NK-92 (cell line): ENCODE results near the gene CA10.

Source experiments
- DNase-seq: peaks from one replicate; lab custom pipeline; 2025; ENCODE audit not compliant: unreplicated experiment; lab: John Stamatoyannopoulos, UW

CA10 gene

GRCh38 chr17:51692917-51693316 lies 465.6 kb downstream of the CA10 start:
- DNase-seq, result no peak

- DNase-seq, result no peak
Measured at GRCh38 chr17:51687887-51688286, 470.6 kb downstream of the CA10 start.

DNA sequence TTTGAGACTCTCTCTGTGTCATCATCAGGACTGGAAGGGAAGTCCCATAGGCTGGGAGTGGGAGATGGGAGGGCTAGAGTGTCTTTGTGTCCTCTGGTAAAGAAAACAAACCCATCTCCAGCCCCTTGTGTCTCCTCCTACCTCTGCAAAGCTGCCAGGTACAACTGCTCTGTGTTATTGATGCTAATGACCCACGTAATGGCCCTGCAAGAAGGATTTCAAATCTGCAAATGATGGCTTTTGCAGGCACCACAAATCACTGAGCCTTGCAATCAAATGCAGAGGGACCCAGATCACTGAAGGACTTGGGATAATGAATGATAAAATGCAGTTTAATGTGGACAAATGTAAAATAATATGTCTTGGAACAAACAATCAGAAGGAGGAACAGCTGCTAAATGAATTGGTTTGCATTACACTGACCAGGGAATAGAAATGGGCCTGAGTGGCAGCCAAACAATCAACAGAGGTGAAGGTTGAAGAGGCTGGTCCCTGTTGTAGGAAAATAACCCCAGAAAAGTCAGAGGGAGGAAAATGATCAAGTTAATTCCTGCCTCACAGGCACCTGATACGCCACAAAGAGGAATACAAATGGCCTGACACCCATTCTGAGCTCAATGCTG lies 473.1 kb downstream of the CA10 start:
- DNase-seq, result no peak

DNA sequence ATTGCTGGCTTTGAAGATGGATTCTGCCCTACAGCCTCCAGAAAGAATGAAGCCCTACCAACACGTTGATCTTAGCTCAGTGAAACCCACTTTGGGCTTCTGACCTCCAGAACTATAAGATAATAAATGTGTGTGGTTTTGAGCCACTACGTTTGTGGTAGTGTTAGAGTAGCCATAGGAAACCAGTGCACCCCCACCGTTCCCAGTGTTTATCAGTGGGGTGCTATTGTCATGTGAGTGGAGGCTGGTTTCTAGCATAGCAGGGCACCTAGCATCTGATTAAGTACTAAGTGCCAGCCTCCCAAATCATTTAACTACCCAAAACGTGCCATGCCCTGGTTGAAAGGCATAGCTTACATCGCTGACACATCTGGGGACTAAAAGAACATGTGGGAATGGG lies 474.3 kb downstream of the CA10 start:
- DNase-seq, result no peak

DNA sequence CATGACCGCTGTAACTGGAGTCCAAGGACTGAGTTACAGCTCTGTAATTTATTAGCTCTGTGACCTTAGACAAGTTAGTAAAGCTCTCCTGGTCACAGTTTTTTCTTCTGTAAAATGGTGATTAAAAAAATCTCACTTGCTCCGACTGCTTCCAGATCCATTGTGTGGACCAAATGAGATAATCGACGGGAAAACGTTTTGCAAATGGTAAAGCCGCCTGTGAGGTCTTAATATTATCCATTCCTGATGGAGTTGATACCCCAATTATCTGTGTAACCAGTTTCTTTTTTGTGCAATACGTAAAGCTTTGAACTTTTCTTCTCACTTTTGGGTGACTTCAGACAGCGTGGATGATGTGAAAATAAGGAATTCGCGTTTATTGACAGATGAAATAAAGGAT lies 475.2 kb downstream of the CA10 start:
- no peak for DNase-seq

GRCh38 chr17:51682115-51682514 lies 476.4 kb downstream of the CA10 start:
- no peak for DNase-seq

DNA sequence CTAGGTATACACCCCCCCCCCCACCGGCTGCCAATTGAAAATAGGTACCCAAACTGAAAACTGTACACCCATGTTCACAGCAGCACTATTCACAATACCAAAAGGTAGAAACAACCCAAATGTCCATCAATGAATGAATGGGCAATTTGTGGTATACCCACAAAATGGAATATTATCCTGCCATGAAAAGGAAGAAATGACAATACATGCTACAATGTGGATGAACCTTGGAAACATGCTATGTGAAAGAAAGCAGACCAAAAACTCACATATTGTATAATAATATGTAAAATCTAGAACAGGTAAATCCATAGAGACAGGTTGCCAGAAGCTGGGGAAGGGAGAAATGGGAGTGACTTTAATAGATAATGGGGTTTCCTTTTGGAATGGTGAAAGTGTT lies 480.6 kb downstream of the CA10 start:
- DNase-seq, result no peak

GRCh38 chr17:51676691-51677487 lies 481.6 kb downstream of the CA10 start:
- no peak for DNase-seq

GRCh38 chr17:51674579-51675255 lies 483.8 kb downstream of the CA10 start:
- no peak for DNase-seq

GRCh38 chr17:51673070-51673469 lies 485.4 kb downstream of the CA10 start:
- no peak for DNase-seq

DNA sequence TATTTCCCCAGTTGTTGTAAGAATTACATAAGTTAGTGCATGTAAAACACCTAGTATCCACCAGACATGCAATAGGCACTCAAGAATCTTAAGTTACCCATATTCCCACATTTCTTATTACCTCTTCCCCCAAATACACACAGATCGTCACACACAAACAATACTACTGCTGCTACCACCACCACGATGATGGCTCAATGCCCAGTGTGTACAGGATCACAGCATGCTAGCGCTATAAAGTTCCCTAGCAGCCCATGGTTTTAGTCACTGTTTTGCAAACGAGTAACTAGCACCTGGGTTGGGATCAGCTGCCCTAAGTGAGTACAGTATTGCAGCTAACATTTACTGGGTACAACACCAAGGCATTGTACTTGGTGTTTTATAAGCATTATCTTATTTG lies 486.4 kb downstream of the CA10 start:
- no peak for DNase-seq

DNA sequence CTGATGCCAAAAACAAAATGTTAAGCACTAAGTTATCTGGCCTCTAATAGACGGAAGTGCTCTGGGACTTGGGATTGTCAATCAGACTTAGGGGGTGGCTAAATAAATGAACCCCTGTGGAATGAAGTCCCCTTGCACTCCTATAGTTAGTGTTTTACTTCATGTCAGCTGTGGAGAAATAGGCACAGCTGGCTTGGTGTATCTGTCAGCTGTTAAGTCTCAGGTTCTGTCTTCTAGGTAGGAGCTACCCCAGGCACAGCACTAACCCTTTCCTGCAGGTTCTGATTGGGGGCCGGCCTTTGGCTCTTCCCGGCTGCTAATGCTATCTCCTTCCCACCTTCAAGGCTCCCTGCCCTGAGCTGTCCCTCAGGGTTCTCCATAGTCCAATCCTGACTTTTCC lies 487.6 kb downstream of the CA10 start:
- DNase-seq, result no peak

- DNase-seq, result no peak
Measured at GRCh38 chr17:51668963-51669246, 489.6 kb downstream of the CA10 start.

GRCh38 chr17:51668155-51668962 lies 490.2 kb downstream of the CA10 start:
- DNase-seq, result no peak

DNA sequence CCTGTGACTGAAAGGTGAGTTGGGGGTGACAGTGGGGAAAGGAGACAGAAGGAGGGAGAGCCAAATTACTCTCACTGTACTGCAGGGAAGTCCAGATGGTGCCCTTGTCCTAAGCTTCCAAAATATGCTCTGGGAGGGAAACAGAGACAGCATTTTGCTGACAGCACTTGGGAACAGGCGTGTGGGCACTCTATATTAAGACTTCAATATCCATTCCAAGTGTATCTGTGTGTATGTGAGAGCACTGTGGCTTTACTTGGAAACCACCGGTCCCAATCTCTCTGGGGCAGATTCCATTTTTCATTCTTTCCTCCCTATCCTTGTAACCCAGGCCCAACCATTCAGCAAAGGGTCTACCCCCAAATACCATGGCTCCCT lies 490.8 kb downstream of the CA10 start:
- DNase-seq, result no peak

DNA sequence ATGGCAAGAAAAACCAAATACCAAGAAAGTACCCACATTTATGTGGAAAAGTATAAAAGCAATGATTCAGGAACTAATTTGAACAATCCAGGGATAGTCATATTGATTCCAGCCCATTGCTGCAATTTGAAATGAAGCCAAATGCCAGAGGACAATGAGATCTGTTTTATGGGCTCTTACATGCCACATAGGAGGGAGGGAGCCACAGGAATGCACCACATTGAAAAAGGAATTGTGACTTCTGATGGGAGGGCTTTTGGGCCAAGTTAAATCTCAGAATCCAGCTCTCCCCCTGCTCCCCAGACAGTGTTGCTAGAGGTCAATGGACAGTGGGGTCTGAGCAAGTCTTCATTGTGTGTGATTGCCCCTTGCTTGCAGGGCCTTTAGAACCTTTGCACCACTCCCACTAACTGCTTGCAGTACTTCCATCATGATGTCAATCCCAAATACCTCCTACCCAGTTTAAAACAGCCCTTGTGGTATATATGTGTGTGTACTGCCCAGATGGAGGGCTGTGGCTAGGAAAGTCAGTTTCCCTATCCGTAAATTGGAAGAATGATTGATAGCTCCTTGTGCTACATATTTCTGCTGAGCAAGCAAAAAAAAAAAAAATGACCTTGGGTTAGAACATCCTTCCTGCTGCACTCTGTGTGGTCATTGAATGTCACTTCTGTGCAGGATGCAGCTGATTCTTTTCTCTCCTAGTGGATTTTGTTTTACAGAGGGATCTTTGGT lies 491.4 kb downstream of the CA10 start:
- DNase-seq, result no peak

DNA sequence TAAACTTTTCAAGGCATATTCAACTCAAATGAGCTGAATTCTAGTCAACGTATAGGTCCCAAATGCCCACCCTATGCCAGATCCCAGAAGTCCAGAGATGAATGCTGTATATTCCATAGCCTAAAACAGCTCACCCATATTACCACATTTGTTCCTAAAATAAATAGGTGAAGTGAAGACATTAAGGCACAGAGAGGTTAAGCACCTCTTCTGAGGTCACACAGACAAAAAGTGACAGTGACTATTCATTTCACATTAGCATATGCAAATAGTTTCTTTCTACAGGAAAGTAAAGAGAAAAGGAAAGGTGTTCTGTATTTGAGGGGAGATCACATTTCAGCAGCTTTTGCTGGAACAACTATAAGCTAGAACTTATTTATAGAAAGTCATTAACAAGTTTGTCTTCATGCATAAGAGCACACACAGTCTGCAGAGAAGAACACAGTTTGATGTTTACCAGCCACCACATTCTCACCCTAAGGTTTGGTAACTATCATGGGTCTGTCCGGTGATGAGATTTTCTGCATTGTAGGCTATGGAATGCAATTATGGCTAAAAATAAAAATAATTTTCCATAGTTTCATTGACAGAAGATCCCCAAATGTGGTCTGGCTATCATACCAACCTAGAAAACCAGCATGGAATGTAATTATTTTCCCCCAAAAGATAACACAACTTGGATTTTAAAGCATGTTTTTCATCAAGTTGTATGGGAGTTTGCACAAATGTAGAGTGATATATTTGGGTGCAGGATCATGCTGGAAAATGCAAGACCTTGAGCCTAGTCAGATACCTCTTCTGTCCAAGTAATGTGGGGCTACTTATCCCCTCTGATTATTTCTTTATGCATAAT lies 496.1 kb downstream of the CA10 start:
- DNase-seq, result no peak

- DNase-seq, result no peak
Measured at GRCh38 chr17:51661403-51661802, 497.1 kb downstream of the CA10 start.

DNA sequence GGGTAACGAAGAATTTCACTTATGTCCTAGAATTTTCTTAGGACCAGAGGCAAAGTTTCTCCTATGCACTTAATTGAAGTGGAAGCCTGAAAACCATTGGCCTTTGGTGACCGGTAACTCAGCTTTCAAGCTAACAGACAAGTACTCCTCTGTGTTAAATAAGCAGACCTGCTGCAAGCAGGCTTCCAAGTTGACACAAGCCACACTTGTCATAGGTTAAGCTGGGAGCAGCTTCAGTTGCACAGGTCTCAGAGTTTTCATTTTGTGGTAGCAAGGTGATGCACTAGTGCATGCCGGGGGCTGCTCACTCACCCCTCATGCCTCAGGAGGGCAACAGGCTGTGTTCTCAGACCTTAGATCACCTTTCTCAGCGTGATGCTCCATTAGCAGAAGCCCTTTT lies 498.2 kb downstream of the CA10 start:
- DNase-seq, result no peak

DNA sequence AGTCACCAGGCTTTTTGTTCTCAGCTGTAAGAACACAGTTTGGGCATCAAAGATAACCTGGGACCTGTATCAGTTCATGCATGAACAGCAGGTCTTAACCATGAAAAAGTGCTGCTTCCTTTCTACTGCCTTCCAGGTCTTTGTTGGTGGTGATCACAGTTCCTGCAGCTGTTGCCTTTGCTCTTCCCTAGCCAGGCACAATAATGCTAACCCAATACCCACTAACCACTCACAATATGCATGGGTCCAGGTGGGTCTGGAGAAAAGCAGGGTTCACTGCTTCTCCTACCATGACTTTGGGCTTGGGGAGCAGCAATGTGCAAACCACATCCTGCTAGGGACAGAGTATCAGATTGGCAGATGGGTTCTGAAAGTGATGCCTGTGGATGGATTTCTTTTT lies 501.3 kb downstream of the CA10 start:
- DNase-seq, result no peak
